ENCODE measurements around the gene POLA1.

POLA1 gene

DNA sequence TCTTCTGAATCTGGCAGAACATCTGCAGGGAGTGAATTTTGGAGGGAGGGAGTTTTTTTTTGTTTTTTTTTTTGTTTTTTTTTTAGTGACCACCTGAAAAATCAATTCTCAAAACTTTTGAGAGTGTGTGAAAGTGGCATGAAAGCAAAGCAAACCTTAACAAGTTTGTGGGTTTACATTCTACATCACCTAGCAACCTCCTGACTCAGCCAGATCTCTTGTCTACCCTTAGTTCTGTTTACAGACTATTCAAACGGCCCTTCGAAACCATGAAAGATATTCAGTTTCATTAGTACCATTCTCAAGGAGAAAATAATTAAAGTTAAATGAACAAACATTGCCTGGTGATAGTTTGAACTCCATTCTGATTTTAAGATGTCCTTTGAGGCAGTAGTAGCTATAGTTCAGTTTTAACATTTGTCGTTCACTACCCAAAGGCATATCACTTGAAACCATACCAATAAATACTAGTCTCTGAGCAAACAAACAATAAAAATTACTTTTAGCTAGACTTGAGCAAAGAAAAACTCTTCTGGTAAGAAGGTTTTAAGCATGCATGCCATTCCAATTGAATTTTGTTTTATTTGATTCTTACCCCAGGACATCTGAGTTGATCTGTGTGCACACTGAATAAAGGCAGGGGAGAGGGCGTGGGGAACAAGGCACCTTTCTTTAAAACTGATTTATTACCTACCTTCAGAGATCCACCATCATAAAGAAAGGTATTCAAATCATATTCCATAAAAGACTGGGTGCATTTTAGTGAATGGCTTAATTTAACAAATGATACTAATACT lies 184.3 kb downstream of the POLA1 start:
- DNase-seq = peak in 1 of 5 experiments; percentile 22

DNA sequence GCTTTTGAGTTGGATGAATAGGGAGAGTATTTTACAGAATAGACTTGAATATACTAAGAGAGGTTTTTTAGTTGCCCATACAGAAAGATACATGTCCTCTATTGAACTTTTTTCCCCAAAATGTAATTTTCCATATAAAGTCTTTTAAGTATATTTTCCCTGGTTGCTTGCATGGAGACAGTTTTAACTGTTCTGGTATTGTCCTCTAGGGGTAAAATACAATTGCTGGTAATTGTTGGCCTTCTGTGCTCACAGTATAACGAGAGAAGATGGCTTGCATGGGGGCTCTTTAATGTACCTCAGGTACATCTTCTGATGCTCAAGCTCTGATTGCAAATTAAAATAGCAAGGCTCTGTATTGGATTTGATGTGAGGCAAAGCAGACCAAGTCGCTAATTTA lies 186.0 kb downstream of the POLA1 start:
- DNase-seq = no peak

- no peak for DNase-seq
These were observed 193.2 kb downstream of the POLA1 start for GRCh38 chrX:24886916-24887315.

GRCh38 chrX:24890677-24891076 lies 197.0 kb downstream of the POLA1 start:
- DNase-seq = peak in 1 of 5 experiments; percentile 15

- no peak for DNase-seq
These were observed 205.7 kb downstream of the POLA1 start for GRCh38 chrX:24899391-24899790.

- no peak for DNase-seq
These were observed 206.5 kb downstream of the POLA1 start for GRCh38 chrX:24900234-24900633.

- no peak for DNase-seq
These were observed 209.1 kb downstream of the POLA1 start for GRCh38 chrX:24902806-24903205.

DNA sequence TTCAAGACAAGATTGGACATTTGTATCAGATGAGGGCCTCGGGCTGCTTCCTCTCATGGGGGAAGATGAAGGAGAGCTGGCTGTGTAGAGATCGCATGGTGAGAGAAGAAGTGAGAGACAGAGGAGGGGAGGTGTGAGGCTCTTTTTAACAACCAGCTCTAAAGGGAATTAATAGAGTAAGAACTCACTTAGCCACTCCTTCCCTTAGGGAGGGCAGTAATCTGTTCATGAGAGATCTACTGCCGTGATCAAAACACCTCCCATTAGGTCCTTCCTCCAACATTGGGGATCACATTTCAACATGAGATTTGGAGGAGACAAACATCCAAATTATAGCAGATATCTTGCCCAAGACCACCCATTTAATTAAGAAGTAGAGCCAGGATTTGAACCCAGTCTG lies 225.0 kb downstream of the POLA1 start:
- no peak for DNase-seq

- DNase-seq = peak in 1 of 5 experiments; percentile 73
These were observed 227.1 kb downstream of the POLA1 start for GRCh38 chrX:24920769-24921168.

DNA sequence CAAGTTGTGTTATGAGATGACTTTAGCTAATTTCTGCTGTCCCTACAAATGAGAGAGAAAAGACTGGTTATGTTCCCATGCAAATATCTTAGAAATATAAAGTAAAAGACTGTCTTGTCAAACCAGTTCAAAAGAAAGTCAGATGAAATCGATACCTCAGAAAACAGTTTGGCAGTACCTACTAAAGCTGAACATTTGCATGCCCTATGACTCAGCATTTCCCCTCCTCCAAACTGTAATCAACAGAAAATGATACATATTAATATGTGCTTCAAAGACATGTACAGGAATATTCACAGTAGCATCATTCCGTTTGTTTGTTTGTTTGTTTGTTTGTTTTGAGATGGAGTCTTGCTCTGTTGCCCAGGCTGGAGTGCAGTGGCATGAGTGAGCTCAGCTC lies 231.7 kb downstream of the POLA1 start:
- DNase-seq = peak in 1 of 5 experiments; percentile 63

DNA sequence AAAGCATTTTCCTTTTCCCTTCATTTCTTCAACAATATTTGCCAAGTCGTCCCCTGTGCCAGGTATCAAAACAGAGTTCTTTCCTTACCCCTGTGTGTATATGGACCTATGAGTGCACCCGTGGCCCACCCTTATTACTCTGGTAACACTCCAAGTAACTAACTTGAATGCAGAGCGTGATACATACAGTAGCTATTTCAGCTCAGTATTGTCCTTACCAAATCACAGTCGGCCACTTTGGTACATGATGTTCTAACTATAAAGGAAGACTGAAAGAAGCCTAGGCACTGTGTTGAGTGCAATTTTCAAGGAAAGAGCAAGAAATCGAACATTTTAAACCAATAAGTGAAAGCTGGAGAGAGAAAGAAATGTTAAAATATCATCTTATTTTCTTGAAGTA lies 233.7 kb downstream of the POLA1 start:
- DNase-seq = no peak

DNA sequence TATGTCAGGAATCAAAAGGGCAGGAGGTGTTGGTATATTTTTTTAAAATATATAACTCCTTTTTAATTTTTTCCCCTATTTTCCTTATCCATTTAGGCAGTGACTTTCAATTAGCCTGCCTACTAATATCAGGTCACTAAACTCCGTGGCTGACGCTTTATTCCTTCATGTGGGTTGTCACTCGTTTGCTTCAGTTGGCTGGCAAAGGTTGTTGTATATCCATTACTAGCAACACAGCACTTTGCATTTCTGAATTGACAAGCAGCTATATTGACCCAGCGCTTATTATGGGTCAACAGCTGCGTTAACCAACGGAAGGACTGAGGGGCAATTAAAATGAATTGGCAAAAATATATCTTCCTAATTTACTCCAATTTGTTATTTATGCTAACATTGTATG lies 234.4 kb downstream of the POLA1 start:
- DNase-seq = no peak

DNA sequence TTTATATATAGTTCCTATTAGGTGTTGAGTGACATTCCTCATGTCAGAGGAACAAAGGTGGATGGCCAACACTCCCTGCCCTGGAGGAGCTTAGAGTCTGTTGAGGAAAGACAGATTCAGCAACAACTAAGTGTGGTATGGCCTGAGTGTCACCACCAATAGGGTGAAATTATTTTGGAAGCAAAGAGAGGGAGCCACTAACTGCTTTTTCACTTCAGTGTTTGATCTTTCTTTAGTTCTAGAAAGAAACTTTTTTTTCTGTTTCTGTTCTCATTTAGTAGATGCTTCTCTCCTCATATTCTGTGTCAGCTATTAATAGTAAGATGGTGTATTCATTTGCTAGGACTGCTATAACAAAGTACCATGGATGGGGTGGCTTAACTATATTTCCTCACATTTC lies 240.6 kb downstream of the POLA1 start:
- DNase-seq = no peak

- no peak for DNase-seq
These were observed 251.3 kb downstream of the POLA1 start for GRCh38 chrX:24945009-24945408.

GRCh38 chrX:24946369-24946768 lies 252.7 kb downstream of the POLA1 start:
- no peak for DNase-seq

DNA sequence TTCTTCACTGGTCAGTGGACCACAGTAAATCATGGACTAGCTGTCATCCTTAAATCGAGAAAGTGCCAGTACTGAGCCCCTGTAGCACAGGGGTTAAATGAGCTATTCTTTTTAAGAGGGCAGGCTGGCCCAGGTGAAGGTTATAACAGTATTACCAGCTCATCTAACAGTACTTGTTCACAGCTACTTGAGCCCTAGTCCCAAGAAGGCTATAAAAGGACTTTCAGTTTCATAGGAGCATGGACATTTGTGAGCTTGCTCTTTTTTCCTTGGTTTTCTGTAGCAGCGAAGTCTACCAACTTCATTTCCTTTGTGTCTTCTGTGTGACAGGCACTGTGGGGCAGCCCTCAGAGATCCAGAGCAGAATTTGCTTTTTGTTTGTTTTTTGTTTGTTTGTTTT lies 261.0 kb downstream of the POLA1 start:
- DNase-seq = no peak

DNA sequence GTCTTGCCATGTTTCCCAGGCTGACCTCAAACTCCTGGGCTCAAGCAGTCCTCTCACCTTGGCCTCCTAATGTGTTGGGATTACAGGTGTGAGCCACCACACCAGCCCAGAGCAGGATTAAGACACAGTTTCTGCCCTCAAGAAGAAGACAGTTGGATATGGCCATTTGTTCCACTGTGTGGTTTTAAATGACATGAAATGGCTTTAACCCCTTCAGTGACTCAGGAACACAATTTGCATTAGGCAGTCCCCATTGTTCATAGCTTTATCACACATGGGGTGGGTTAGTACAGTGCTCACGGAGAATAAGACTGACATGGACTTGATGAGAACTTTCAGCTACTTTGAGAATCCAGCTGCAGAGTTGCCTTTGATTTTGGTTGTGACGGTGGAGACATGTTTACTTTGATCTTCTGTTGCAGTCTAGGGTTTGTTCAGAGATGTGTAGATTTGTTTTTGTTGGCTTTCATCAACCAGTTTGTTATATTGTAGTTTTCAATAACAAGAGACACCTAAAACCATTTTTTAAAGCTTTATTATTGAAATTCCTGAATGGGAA lies 261.7 kb downstream of the POLA1 start:
- no peak for DNase-seq

DNA sequence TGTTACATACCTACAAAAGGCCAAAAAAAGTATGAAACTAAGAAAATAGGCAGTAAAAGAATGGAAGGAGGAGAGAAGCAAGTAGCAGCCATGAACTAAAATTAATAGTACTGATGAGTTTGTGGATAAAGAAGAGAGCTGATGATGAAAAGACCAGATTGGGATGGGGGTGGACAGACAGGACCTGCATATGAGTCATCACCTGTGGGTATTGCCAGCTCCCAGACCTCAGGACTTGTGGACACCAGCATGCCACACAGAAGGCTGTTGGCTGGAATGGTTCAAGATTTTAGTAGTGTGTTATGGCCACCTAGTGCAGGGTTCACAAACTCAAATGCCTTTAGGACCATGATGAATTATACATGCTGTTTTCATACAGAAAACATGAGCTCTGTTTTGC lies 263.1 kb downstream of the POLA1 start:
- no peak for DNase-seq

GRCh38 chrX:24961809-24962208 lies 268.1 kb downstream of the POLA1 start:
- no peak for DNase-seq

- DNase-seq = no peak
These were observed 270.1 kb downstream of the POLA1 start for GRCh38 chrX:24963823-24964222.

GRCh38 chrX:24965372-24965771 lies 271.7 kb downstream of the POLA1 start:
- no peak for DNase-seq

GRCh38 chrX:24969812-24970211 lies 276.1 kb downstream of the POLA1 start:
- no peak for DNase-seq

GRCh38 chrX:24979081-24979480 lies 285.4 kb downstream of the POLA1 start:
- no peak for DNase-seq

DNA sequence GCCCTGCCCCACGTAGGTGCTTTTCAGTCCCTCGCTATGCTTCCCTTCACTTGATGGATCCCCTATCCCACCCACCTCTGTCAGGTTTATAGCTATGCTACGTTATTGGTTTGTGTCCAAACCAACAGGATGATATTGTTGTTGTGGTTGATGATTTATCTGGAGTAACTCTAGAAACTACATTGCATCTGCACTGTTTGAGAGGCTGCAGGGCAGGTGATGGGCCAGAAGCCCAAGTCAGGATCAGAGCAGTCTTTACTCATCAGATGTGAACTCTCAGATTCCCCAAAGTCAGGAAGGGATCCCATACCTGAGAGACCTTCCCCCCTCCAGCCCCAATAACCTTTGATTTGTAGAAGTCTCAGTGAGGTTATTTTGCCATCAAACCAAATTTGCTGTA lies 287.3 kb downstream of the POLA1 start:
- no peak for DNase-seq
